GM21367 (cell line): ENCODE results near the gene STK32C.

Source experiments
- ATAC-seq: cut with Tn5 transposase; IDR thresholded peaks from one replicate; pipeline ENCODE4 v1.9.1; 2021; ENCODE audit not compliant: unreplicated experiment

The STK32C gene

DNA sequence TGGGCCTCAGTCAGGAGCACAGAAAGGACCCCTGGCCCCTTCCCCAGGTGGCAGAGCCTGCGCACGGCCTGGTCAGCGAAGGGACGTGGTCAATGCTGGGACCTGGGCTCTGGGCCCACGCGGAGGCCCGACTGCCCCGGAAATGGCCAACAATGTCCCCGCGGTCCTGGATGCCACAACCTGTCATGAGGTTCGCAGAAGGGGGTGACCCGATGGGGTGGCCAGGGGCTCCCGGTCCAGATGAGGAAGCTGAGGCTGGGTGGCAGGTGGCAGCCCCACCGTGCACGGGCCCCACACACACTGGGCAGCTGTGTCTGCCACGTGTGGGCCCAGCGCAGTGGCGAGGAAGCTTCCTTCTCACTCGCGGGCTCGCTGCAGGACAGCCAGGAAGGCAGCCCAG is 71.6 kb downstream of the STK32C start:
- no peak for ATAC-seq

DNA sequence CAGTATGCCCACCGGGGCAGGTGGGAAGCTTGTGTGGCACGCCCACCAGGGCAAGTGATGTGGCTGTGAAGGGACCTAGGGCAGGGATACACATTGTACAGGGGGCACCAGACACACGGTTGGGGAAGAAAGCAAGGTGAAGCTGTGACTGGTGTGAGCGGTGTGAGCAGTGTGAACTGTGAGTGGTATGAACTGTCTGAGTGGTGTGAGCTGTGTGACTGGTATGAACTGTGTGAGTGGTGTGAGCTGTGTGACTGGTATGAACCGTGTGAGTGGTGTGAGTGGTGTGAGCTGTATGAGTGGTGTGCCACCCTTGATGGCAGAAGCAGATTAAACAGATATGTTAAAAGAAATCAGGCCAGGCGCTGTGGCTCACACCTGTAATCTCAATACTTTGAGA is 72.9 kb downstream of the STK32C start:
- no peak for ATAC-seq

DNA sequence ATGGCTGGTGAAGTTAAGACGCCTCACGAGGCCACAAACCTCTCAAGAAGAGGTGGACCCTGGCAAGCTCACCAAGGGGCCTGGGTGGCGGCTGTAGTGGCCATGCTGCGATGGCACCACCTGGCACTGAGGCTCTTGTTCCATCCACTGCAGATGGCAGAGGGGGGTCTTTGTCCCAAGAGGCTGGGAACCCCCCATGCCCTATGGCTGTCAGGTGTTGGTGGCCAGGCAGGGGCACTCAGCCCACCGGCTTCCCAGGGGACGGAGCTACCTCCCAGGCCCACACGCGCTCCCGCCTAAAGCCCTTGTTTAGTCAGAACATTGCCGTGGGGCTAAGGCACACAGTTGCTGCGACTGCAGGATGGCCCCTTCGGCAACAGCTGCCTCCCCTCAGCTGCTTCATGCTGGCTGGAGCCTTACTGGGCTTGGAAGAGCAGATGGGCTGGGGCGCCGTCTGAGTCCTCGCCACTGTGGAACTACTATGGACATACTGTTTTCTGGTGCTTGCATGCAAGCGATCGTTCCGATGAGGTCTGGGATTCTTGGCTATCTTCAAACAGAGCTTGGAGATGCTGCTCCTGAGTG is 74.2 kb downstream of the STK32C start:
- no peak for ATAC-seq

DNA sequence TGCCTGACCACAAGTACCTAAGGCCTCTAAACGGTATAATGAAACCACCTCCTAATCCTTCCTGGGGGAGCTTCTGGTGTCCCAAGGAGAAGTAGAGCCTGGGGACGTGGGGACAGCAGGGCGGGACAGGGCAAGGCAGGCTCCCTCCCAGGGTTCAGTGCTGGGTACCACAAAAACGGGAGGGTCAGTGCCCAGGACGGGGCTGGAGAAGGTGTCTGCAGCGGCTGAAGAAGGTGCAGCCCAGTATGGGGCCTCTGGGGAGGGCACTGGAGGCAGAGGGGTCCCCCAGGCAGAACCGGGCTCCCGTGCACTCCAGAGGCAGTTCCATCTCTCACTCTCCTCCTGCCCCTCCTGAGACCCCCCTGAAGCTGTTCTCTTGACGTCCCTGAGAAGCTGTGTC is 74.8 kb downstream of the STK32C start:
- no peak for ATAC-seq

DNA sequence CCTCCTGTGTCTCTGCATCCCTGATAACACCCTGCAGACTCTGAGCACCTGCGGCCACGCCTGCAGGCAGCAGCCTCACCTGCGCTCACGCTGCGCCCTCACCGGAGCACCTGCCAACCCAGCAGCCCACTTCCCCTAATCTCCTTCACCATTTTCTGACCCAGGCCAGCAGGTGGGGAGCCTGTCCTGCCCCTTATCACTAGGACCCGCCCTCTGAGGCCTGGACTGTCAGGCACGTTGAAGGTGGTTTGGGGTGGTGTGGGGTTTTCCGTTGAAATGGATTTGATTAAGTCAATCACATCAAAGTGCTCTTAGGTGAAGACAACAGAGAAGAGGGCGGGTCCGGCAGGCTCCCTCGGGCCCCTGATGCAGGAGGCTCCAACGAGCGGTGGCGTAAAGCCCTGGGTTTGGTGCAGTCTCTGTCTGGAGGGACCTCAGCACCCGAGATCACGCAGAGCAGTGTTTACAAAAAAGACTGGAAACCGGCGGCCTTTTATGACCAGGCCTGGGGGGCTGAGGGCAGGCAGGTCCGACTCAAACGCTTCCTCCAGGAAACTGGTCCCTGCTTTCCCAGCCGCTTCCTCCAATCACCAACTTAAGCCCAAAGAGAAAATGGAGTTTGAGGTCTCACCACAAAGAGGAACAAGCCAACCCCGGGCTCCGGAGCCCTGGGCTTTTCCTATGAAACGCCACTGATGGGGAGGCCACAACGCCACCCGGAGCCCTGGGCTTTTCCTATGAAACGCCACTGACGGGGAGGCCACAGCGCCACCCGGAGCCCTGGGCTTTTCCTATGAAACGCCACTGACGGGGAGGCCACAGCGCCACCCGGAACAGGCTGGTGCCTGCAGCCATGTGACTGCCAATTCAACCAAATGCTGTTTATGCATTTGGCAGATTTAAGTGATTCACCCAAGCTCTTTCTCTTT is 75.5 kb downstream of the STK32C start:
- ATAC-seq: no peak

DNA sequence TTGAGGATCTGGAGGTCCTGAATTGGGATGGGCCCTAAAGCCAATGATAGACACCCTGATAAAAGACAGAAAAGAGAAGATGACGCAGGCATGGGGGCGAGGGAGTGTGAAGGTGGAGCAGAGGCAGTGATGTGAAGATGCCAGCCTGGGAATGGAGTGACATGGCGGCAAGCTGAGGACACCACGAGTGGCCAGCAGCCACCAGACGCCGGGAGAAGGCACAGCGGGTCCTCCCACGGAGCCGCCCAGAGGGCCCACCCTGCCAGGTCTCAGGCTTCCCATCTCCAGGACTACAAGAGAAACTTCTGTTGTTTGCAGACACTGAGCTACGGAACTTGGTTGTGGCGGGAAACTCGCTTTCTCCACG is 76.1 kb downstream of the STK32C start:
- ATAC-seq: no peak

DNA sequence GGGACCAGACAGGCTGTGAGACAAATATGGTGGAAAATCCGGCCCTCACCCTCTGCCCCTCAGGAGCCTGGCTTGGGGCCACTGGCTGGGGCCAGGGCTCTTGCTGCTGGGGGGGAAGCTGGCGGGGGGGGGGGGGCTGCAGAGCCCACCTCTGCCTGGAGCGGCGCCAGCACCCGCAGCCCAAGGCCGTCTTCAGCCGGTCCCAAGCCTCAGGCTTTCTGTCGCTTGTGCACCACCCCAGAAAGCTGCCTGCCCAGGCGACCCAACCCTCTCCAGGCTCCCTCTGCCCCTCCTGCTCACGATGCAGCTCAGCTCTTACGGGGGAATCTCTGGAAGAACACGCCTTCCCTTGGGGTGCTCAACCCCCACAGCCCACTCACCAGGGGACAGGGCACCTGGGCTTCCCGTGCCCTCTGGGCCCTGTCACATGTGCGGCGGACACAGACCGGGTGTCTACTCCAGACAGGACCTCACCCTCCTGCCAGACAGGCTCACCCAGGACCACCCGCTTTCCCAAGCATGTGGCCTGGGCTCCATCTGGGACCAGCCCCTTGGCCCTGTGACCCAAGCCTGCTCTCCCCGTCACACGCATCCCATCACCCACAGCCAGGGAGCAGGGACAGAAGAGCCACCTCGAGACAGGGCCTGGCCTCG is 77.1 kb downstream of the STK32C start:
- ATAC-seq: no peak

DNA sequence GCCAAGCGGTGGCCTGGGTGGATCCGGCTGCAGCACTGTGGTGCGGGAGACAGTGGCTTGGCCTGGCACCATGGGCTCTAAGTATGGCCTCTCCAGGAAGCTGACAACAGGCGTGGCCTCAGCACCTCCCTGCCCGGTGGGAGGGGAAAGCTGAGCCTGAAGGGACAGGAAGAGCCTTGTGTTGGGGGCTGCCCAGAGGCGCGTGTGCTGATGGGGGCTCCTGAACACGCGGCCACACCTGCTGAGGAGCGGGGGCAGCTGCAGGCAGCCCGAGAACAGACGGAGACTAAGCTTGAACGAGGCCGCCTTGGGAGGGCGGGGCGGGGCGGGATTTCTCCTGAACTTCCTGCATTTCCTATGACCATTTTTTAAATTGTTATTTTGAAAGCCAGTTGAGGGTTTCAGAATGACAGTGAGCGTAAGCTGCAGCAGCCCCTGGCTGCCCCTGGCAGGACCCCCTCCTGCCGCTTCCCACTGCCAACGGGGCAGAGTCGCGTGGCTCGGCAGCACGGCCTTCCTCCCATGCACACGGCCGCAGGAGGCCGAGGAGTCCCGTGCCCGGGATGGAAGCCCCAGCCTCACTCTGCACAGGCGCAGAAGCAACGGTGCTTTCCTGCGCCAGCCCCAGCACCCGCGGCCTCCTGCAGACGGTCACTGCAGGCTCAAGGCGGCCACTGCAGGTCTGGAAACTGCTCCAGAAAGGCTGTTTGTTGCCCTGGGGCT is 77.8 kb downstream of the STK32C start:
- ATAC-seq: peak; percentile 62

DNA sequence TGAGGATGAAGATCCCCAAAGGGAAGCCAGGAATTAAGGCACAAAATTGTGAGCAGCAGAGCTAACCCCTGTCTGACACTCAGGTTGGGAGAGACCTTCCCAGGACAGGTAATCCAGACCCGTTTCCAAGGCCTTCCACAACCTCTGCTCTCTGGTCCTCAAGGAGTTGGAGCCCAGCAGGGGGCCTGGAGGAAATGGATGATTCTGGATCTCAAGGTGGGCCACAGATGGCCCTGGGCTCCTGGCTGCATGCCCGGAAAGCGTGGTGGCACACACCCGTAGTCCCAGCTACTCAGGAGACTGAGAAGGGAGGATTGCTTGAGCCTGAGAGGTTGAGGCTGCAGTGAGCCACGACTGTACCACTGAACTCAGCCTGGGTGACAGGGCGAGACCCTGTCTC is 78.7 kb downstream of the STK32C start:
- ATAC-seq: no peak

DNA sequence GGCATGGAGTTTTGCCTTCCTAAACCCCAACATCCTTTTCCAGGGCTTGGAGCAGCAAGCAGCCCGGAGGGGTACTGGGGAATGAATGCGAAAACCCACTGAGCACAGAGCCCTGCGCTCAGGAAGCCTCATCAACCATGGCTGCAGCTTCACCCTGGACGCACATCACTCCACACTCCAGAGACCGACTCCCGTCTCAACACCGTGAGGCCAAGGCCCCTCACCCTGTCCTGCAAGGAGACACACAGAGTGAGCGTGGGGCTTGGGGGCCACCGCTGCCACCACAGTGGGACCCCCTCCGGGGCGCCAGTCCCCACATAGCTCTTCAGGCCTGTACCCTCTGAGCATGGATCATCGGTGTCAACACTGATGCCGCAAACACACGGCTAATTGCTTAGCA is 79.1 kb downstream of the STK32C start:
- ATAC-seq: no peak

DNA sequence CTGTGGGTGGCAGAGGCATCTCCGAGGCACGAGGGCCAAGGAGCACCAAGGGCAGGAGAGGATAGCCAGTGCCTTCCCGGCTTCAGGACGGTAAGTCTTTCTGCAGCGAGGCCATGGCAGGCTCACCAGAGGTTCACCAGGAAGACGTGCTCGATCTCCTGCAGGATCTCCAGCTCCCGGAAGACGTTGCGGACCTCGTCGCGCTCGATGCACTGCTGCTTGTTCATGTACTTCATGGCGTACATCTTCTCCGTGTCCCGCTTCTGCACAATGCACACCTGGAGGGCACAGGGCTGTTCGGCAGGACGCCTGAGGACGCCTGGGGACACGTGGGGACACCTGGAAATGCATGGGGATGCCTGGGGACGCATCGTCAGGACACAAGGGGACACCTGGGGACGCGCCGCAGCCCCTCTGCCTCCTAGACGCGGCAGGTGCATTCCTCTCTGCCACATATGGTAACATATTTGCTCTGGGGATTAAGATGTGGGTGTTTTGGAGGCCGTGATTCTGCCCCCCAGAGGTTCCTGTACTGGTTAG is 79.8 kb downstream of the STK32C start:
- ATAC-seq: no peak

DNA sequence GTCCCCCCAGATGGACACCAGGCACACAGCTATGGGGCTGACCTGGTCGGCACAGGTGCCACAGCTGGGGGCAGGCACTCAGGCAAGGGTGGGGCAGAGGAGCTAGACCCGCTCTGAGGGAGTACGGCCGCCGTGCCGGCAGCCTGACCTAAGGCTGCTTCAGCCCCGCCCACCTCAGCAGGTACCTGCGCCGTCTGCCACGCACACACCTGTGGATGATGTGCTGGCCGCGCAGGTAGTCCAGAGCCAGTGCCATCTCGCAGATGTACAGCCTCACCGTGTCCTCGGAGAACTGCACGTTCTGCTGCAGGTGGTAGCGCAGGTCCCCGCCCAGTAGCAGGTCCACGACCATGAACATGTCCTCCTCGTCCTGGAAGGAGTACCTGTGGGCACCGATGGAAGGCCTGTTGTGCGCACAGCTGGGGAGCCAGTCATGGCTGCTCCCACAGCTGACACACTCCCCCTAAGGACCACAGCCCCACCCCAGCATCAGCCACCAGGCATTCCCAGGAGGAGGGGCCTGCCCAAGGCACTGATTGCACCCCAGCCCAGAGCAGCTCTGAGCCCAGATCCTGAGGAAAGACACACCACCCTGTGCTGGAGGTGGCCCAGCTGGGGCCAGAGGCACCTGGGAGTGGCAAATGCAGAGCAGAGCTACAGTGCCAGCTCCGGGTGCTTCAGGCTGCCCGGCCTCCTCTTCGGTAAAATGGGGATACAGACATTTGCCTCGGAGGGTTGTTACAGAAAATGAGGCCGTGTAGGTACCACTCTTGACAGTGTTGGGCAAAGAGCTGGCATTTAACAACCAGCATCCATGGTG is 81.0 kb downstream of the STK32C start:
- ATAC-seq: no peak

DNA sequence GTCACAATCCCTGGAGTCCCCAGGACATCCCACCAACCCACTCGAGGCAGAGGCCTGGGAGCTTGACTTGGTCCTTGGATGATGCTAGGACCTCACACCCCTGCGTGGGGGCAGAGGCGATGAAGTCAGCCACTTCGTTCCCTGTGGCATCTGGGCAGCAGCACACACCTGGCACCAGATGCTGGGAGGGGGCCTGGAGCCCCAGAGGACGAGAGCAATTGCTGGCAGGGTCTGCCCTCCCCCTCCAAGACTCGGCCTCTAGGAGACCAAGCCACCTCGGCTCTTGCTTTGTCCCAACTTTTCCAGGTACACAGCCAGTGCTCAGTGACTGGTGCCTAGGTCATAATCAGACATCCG is 81.9 kb downstream of the STK32C start:
- ATAC-seq: no peak

DNA sequence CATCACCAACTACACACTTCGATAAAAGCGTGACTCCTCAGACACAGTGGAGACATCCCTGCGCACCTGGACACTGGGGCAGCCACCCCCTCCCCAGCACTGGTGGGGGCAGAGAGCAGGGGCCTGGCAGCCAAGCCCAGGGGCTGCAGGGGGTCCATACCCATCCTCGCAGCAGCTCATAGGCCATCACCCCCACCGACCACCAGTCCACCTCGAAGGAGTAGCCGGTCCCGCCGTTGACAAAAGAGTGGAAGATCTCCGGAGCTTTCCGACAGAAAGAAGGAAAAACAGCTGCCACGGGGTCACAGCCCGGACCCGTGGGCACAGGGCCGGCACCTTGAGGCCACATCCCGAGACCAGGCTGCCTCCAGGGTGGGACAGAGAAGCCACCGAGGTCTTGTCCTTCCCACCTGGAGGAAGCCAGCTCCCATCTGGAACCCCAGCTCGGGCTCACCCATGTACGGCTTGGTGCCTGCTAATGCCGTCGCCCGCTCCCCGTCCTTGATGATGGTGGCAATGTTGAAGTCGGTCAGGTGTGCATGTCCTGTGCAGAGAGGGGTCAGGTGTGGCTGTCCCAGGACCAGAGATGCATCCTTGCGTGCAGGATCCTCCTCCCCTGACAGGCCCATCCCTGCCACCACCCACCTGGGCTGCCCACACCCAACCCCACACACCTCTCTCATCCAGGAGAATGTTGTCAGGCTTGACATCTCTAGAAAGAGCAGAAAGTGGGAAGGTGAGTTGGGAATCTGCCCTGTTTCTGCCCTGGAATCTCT is 82.5 kb downstream of the STK32C start:
- ATAC-seq: no peak

DNA sequence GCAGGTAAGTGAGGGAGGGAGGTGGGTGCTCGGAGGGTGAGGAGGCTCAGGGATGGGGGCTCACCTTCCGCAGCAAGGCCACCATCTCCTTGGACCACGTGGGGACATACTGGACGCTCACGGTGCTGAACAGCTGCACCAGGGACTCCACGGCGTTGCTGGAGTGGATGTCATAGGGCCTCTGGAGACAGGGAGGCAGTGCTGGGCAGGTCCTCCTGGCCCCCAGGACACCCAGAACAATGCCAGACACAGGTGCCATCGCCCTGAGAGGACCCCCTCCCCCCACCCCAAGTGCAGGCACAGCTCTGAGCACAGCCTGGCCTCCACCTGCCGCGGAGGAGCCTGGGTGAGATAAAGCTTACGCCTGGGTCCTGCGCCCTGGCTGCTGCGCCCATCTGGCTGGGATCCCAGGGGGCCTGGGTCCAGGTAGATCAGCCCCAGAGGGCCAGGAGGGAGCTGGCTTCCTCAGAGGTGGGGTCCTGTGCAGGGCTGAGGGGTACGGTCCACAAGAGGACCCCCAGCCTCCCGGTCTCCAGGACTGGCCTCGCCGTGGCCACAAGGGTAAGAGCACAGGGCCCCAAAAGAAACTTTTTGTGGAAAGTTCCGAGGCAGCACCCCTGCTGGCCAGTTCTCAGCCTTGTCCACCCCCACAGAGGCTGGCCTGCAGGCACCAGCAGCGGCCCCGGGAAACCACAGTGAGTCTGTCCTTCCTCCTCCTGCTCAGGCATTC is 83.2 kb downstream of the STK32C start:
- no peak for ATAC-seq

DNA sequence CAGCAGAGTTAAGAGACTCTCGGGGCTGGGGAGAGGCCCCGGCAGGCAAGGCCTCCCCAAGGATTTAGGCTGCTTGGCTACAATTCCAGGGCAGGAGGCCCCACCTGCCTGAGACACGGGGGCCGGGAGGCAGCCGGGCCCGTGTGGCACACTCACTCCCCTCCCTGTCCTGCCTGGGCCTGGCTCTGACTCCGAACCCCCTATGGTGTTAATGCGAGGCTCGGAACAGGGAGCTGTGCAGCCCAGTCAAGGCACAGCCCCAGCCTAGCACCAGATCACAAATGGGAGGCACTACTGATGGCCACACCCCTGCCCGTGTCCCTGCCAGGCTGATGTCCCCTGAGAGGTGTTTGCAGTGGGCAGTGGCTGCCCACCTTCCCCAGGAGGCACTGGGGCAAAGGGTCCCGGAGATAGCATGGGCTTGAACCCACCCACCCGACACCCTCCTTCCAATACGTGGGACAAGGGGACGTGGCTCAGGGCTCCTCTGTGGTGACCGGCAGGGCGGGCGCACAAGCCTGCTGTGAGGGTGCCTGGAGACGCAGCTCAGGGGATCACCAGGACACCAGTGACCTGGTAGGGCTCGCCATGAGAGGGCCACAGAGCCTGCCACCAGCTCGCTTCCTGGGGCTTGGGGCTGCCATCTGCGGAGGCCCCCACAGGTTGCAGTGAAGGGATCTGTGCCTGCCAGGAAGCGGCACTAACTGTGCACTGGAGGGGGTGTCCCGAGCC is 84.0 kb downstream of the STK32C start:
- no peak for ATAC-seq

DNA sequence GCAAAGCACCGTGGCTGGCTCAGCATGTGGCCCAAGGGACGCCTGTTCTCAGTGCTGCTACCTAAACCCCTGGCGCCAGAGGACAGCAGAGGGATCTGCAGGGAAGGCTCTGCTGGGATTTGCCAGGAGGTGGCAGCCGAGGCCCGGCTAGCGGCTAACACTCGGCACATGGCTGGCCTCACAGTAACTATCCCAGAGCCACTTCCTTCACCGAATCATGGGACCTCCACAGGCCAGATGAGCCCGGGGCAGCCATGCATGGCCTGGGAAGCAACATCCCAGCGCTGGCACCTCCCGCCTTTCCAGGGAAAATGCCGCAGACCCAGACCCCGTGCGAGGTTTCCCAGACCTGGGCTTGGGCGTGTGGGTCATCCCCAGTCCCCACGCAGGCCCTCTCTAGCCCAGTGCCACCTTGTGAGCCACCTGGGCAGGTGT is 84.6 kb downstream of the STK32C start:
- ATAC-seq: peak; percentile 93

DNA sequence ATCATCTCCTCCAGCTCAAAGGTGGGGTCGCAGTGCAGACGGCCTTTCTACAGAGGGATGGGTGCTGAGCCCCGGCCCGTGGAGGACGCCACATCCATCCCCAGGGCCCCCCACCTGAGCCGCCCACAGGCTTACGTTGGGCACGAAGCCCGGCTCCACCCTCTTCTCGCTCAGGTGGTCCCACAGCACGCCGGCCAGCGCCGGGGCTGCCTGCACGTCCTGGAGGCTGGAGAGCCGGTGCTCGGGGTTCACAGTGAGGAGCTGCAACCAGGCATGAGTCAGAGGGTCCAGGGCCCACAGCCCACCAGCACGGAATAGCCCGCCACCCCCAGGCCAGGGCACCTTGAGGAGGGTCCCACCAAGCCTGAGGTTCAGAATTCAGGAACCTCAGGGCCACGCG is 85.0 kb downstream of the STK32C start:
- ATAC-seq: no peak
